Body of pancreas (tissue), 4 donors: ENCODE results near the gene THSD4. TPM values are rescaled to one million over a fixed set of nuclear protein-coding genes. Genes with fewer than 3 reads are reported as not detected.

Source experiments
- ATAC-seq: fragments of 150-250 bp; one replicate; pipeline ENCODE4 v1.9.1; 2016
- DNase-seq, 4 donors: peaks; one replicate each; pipeline ENCODE4 v3.0.0-alpha.2; 2019
- H3K27ac ChIP-seq, 4 donors: fragments of 200-600 bp; sonication (generic); 1 replicate in 3 of 4; 2 replicates in 1 of 4; pipeline versions ENCODE4 v1.5.1 to v1.6.1; 2016 to 2019; ENCODE audit warnings: mild to moderate bottlenecking in 1 of 4, mixed read lengths in 1 of 4, moderate library complexity in 1 of 4
- H3K27me3 ChIP-seq, 2 donors: fragments of 200-600 bp; sonication (generic); one replicate each; pipeline ENCODE4 v1.6.0; 2016; ENCODE audit warnings: mild to moderate bottlenecking in 1 of 2
- H3K36me3 ChIP-seq, 2 donors: fragments of 200-600 bp; sonication (generic); replicated peaks in 1 of 2; 2 replicates each; pipeline ENCODE4 v1.5.1; 2016; ENCODE audit warnings: low read depth in 2 of 2; ENCODE audit not compliant: insufficient read depth in 1 of 2
- H3K4me1 ChIP-seq: fragments of 200-600 bp; sonication (generic); one replicate; pipeline ENCODE4 v1.6.0; 2016
- H3K4me3 ChIP-seq, 2 donors: fragments of 200-600 bp; sonication (generic); 1 replicate in 1 of 2; 2 replicates in 1 of 2; pipeline ENCODE4 v1.5.1; 2016 to 2019
- H3K9me3 ChIP-seq, 3 donors: fragments of 200-600 bp; sonication (generic); 1 replicate in 2 of 3; 2 replicates in 1 of 3; pipeline ENCODE4 v1.5.1; 2016
- POLR2A ChIP-seq, 3 donors: fragments of 450-650 bp; IDR thresholded peaks; one replicate each; pipeline ENCODE4 v1.6.1; 2016; ENCODE audit warnings: antibody characterized with exemption in 3 of 3, mild to moderate bottlenecking in 2 of 3
- WGBS, 2 donors: methylation state at CpG; one replicate each; pipeline ENCODE4 v1.1.5; 2017; 5-methylcytosine and 5-hydroxymethylcytosine counted together
- intact Hi-C: fragments of 100-400 bp; cut with DNase I; formaldehyde crosslinking; loops from one replicate; pipeline ENCODE4 v1.15.1; 2023
- total RNA-seq, 2 donors: library from RNA; depleted of rRNA; stranded (reverse); fragments of >200 nt; gene quantifications; one replicate each; pipeline ENCODE4 v1.1.0, GENCODE V29; 2016
- TF ChIP-seq, protein P1 (sequence below), 7 experiments: fragments of 450-650 bp in 4 of 7; fragments of 200-600 bp in 3 of 7; sonication (generic) in 3 of 7; IDR thresholded peaks; one replicate each; pipeline ENCODE4 v1.5.1; 2016 to 2019; ENCODE audit warnings: antibody characterized with exemption in 7 of 7

Gene THSD4
- total RNA-seq, 2 donors from 2014 or later: 12.9 to 16.1 TPM

DNA sequence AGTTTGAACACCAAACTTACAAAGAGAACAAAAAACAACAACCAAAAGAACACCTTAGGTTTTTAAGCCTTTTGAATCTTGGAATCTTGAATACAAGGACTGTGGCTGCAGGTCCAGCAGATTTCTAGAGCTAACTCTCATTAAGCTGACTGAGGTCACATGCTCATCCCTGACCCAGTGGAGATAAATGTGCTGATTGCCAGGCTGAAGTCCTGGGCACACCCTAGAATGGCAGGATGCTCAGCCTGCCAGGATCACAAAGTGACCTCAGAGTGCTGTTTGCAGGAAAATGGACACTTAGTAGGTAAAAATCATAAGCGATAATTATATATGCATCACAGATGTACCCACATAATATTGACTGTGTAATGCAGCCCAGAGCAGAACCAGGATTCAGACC, 449.7 kb downstream of the THSD4 start:
- intact Hi-C loops: no loop called here
- no peak overlapping the region for H3K27ac ChIP-seq

DNA sequence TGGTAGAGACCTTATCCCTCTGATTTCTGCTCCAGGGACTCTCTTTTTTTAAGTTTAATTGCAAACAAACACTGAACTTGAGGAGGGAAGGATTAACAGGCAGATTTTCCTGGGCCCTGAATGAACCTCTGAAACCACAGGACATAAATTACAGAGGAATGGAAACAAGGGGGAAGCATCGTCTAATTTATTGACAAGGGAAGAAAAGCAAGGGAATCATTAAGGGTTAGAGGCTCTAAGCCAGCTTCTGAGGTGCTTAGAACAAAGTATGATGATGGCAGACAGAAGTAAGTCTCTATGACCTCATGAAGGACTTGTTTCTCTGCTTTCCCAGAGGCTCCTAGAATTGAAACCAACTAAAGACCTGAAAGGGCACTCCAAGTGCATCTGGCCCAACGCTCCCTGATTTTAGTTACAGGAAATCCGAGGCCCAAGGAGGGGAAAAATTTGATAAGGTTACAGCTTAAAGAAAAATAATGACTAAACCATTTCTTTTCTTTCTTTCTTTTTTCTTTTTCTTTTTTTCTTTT, 450.4 kb downstream of the THSD4 start:
- TF ChIP-seq POLR2A (IDR thresholded peaks at IDR 0.05): no peak
- TF ChIP-seq, protein P1, sequence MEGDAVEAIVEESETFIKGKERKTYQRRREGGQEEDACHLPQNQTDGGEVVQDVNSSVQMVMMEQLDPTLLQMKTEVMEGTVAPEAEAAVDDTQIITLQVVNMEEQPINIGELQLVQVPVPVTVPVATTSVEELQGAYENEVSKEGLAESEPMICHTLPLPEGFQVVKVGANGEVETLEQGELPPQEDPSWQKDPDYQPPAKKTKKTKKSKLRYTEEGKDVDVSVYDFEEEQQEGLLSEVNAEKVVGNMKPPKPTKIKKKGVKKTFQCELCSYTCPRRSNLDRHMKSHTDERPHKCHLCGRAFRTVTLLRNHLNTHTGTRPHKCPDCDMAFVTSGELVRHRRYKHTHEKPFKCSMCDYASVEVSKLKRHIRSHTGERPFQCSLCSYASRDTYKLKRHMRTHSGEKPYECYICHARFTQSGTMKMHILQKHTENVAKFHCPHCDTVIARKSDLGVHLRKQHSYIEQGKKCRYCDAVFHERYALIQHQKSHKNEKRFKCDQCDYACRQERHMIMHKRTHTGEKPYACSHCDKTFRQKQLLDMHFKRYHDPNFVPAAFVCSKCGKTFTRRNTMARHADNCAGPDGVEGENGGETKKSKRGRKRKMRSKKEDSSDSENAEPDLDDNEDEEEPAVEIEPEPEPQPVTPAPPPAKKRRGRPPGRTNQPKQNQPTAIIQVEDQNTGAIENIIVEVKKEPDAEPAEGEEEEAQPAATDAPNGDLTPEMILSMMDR (IDR thresholded peaks at IDR 0.05): no peak
- Histone ChIP-seq H3K4me3 (no peak overlapping the region), H3K9me3 (no peaks in the 10 kb centered on the region), H3K36me3 (no peaks in the 10 kb centered on the region), H3K4me1 (no peaks in the 10 kb centered on the region), H3K27me3 (no peaks in the 10 kb centered on the region), H3K27ac (no peak overlapping the region)
- WGBS, 2 donors: 62 to 73% methylated on average over 3 of the region's 3 CpGs
- no peak for DNase-seq
- intact Hi-C loops: no loop called here
- ATAC-seq: no peak

More for the DNA sequence above, 449.7 kb downstream of the THSD4 start:
- H3K27me3 ChIP-seq: no peaks in the 10 kb centered on the region
- no peak for DNase-seq
- no peak for ATAC-seq
- no peaks in the 10 kb centered on the region for H3K36me3 ChIP-seq
- TF ChIP-seq, protein P1 (IDR thresholded peaks at IDR 0.05): no peak
- no peak for TF ChIP-seq POLR2A (IDR thresholded peaks at IDR 0.05)
- no peaks in the 10 kb centered on the region for H3K9me3 ChIP-seq
- H3K4me3 ChIP-seq: no peak overlapping the region
- 77 to 83% methylated on average over 1 of the region's 1 CpG for WGBS, 2 donors
- H3K4me1 ChIP-seq: no peaks in the 10 kb centered on the region

DNA sequence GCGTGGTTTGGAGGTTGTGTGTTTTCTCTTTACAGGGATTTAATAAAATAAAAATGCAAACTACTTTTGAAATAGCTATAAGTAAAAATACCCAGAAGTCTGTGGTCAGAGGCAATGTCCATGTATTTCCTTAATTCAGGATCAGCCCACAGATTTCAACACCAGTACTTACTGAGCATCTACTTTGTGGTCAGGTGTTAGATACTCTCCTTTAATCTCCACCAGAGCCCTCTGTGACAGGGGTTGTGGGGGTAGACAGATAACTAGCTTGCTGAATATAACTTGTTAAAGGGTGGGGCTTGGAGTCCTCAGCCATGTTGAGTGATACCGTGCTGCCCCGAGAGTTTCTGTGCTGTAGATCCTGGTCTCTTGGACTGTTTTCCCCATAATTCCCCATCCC, 451.0 kb downstream of the THSD4 start:
- H3K36me3 ChIP-seq: no peaks in the 10 kb centered on the region
- no peaks in the 10 kb centered on the region for H3K4me1 ChIP-seq
- H3K9me3 ChIP-seq: no peaks in the 10 kb centered on the region
- intact Hi-C loops: no loop called here
- H3K4me3 ChIP-seq: no peak overlapping the region
- WGBS, 2 donors: 91 to 98% methylated on average over 3 of the region's 3 CpGs
- no peak overlapping the region for H3K27ac ChIP-seq
- DNase-seq (no peak), ATAC-seq (no peak)
- TF ChIP-seq, protein P1 (IDR thresholded peaks at IDR 0.05): no peak
- TF ChIP-seq POLR2A (IDR thresholded peaks at IDR 0.05): no peak
- no peaks in the 10 kb centered on the region for H3K27me3 ChIP-seq

DNA sequence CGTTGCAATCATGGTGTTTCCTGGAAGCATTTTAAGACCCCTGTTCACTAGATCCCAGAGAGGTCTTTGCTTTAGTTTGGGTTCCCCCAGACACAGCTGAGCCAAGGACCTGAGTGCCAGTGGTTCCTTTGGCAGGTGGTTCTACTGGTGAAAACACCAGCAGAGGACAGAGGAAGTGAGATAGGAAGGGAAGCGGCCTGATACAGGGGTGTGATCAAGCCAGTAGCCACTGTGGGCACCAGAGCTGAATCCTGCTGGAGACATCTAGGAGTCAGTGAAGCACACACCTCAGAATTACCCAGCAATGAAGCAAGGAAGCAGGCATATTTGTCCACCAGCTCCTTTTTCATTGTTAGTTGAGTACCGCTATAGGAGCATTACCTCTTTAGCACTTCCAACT, 451.9 kb downstream of the THSD4 start:
- ATAC-seq (no peak), DNase-seq (no peak)
- Histone ChIP-seq H3K27me3 (no peaks in the 10 kb centered on the region), H3K27ac (no peak overlapping the region), H3K9me3 (no peaks in the 10 kb centered on the region), H3K36me3 (no peaks in the 10 kb centered on the region), H3K4me1 (peaks cover under 1% of the 10 kb centered on the region), H3K4me3 (no peak overlapping the region)
- TF ChIP-seq, protein P1 (IDR thresholded peaks at IDR 0.05): no peak
- TF ChIP-seq POLR2A (IDR thresholded peaks at IDR 0.05): no peak
- WGBS, 2 donors: 61 to 78% methylated on average over 3 of the region's 3 CpGs
- intact Hi-C loops: no loop called here

DNA sequence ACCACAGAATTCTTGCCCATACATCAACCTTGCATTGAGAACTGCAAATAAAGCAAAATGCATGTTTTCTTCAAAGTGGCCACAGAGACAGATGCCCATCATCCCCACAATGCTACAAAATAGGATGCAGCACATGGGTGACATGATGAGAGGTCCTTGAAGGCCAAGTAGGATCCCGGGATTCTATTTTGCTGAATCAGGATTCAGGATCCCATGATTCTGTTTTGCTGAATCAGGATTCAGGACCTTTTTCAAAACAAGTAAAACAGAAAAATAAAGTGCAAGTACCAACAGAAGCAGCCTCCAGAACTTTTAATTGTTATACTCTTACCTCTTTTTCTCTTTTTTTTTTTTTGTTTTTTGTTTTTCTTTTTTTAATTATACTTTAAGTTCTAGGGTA, 453.0 kb downstream of the THSD4 start:
- no peak overlapping the region for H3K27ac ChIP-seq
- TF ChIP-seq, protein P1 (IDR thresholded peaks at IDR 0.05): no peak
- no peak for TF ChIP-seq POLR2A (IDR thresholded peaks at IDR 0.05)
- ATAC-seq (no peak), DNase-seq (no peak)
- H3K9me3 ChIP-seq: no peaks in the 10 kb centered on the region
- H3K27me3 ChIP-seq: no peaks in the 10 kb centered on the region
- H3K4me1 ChIP-seq: peaks cover 6% of the 10 kb centered on the region
- intact Hi-C loops: no loop called here
- H3K4me3 ChIP-seq: no peak overlapping the region
- whole genome bisulfite sequencing, 2 donors: 53 to 67% methylated on average over 1 of the region's 1 CpG
- no peaks in the 10 kb centered on the region for H3K36me3 ChIP-seq
